Measurements from ENCODE around the gene EFEMP2. TPM values are rescaled to one million over a fixed set of nuclear protein-coding genes. Genes with fewer than 3 reads are reported as not detected.

Gene EFEMP2
- total and polyA plus RNA-seq, 2 experiments from 2014 or later, result 7.4 to 9.4 TPM

GRCh38 chr11:65856689-65857499, 15.7 kb downstream of the EFEMP2 start:
- ATAC-seq (peak; percentile 4), DNase-seq (ENCODE audit: low spot score) (peak; percentile 85)
- H3K9me3 Mint-ChIP-seq, result peaks cover 8% of the 10 kb centered on the region; the same call in 2 of the 3 replicates
- H4K20me1 ChIP-seq (replicated peaks; ENCODE audit: insufficient read depth), result peaks cover 33% of the 10 kb centered on the region
- peak overlapping the region; percentile 93 for H3K4me3 ChIP-seq
- H3K9me2 ChIP-seq (ENCODE audit: insufficient read depth), result no peaks in the 10 kb centered on the region
- no peaks in the 10 kb centered on the region for H3K27me3 ChIP-seq (ENCODE audit: insufficient read depth)
- H3K4me2 ChIP-seq, result peak overlapping the region; percentile 95
- H3K27me3 Mint-ChIP-seq (ENCODE audit: insufficient read depth, low read depth, poor library complexity), result peaks cover 47% of the 10 kb centered on the region
- H3K27ac ChIP-seq (ENCODE audit: low read depth), result peak overlapping the region; percentile 74; the same call in 1 of the 2 replicates
- peaks cover 28% of the 10 kb centered on the region for H3K36me3 ChIP-seq (ENCODE audit: insufficient read depth)
- TF ChIP-seq NANOG (IDR thresholded peaks at IDR 0.05; ENCODE audit: borderline replicate concordance) (no peak), POLR2AphosphoS5 (IDR thresholded peaks at IDR 0.05; ENCODE audit: low read depth) (peak; percentile 54), ETS1 (IDR thresholded peaks at IDR 0.05) (peak; percentile 49; the same call in 1 of the 2 replicates)
- TF ChIP-seq, protein P1, sequence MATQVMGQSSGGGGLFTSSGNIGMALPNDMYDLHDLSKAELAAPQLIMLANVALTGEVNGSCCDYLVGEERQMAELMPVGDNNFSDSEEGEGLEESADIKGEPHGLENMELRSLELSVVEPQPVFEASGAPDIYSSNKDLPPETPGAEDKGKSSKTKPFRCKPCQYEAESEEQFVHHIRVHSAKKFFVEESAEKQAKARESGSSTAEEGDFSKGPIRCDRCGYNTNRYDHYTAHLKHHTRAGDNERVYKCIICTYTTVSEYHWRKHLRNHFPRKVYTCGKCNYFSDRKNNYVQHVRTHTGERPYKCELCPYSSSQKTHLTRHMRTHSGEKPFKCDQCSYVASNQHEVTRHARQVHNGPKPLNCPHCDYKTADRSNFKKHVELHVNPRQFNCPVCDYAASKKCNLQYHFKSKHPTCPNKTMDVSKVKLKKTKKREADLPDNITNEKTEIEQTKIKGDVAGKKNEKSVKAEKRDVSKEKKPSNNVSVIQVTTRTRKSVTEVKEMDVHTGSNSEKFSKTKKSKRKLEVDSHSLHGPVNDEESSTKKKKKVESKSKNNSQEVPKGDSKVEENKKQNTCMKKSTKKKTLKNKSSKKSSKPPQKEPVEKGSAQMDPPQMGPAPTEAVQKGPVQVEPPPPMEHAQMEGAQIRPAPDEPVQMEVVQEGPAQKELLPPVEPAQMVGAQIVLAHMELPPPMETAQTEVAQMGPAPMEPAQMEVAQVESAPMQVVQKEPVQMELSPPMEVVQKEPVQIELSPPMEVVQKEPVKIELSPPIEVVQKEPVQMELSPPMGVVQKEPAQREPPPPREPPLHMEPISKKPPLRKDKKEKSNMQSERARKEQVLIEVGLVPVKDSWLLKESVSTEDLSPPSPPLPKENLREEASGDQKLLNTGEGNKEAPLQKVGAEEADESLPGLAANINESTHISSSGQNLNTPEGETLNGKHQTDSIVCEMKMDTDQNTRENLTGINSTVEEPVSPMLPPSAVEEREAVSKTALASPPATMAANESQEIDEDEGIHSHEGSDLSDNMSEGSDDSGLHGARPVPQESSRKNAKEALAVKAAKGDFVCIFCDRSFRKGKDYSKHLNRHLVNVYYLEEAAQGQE (IDR thresholded peaks at IDR 0.05; ENCODE audit: unreplicated experiment), result no peak
- H3K4me1 Mint-ChIP-seq, result peaks cover 29% of the 10 kb centered on the region
- peak overlapping the region; percentile 80 for H3K27ac Mint-ChIP-seq
- H3F3A ChIP-seq (replicated peaks; ENCODE audit: low read depth), result peaks cover 66% of the 10 kb centered on the region
- peaks cover 50% of the 10 kb centered on the region for H3K79me2 ChIP-seq (replicated peaks; ENCODE audit: insufficient read depth)
- no peak overlapping the region for H2AFZ ChIP-seq
- H3K4me3 Mint-ChIP-seq, result peak overlapping the region; percentile 90
- peaks cover 11% of the 10 kb centered on the region for H3K4me1 ChIP-seq (ENCODE audit: insufficient read depth)
- H3K36me3 Mint-ChIP-seq (ENCODE audit: low read depth), result peaks cover 58% of the 10 kb centered on the region

DNA sequence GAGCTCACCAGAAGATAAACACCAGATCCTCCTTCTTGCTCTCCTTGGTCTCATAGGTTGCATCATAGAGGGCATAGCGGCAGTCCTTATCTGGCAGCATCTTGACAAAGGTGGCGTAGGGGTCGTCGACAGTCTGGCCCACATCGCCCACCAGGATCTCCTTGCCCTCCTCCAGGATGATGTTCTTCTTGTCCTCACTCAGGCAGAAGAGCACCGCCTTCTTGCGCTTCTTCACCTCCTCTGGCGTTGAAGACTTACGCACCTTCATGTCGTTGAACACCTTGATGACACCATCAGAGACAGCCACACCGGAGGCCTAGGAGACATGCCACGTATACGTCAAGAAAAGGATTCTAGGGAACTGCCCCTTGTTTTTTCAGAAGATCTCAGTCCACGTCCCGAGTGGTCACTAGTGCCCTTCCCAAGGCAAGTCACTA, 16.7 kb downstream of the EFEMP2 start:
- peaks cover 33% of the 10 kb centered on the region for H4K20me1 ChIP-seq (replicated peaks; ENCODE audit: insufficient read depth)
- peaks cover 53% of the 10 kb centered on the region for H3K27me3 Mint-ChIP-seq (ENCODE audit: insufficient read depth, low read depth, poor library complexity)
- H3K4me3 Mint-ChIP-seq, result peak overlapping the region; percentile 90
- TF ChIP-seq ZNF114 (CRISPR knock-in tag; IDR thresholded peaks at IDR 0.05), result no peak
- no peak for TF ChIP-seq JUNB (IDR thresholded peaks at IDR 0.05; ENCODE audit: unreplicated experiment)
- no peak for TF ChIP-seq EZH2 (IDR thresholded peaks at IDR 0.05; ENCODE audit: low read depth, unreplicated experiment)
- TF ChIP-seq POLR2AphosphoS5 (IDR thresholded peaks at IDR 0.05; ENCODE audit: low read depth), result no peak
- TF ChIP-seq EZH2phosphoT487 (IDR thresholded peaks at IDR 0.05; ENCODE audit: unreplicated experiment), result no peak
- TF ChIP-seq STAT1 (IDR thresholded peaks at IDR 0.05; ENCODE audit: unreplicated experiment), result no peak
- no peak for TF ChIP-seq ZNF462 (CRISPR knock-in tag; IDR thresholded peaks at IDR 0.05)

More for the DNA sequence above, 16.7 kb downstream of the EFEMP2 start:
- peak overlapping the region; percentile 93 for H3K4me3 ChIP-seq
- peak overlapping the region; percentile 80 for H3K27ac Mint-ChIP-seq
- no peak overlapping the region for H2AFZ ChIP-seq
- H3K4me2 ChIP-seq, result peak overlapping the region; percentile 95
- no peaks in the 10 kb centered on the region for H3K27me3 ChIP-seq (ENCODE audit: insufficient read depth)
- ATAC-seq (no peak), DNase-seq (ENCODE audit: low spot score) (no peak)
- peaks cover 16% of the 10 kb centered on the region for H3K9me3 Mint-ChIP-seq
- H3K4me1 ChIP-seq (ENCODE audit: insufficient read depth), result peaks cover 3% of the 10 kb centered on the region; the same call in 1 of the 2 replicates
- 0 out of 2 replicates have a peak overlapping the region, but pooled peaks have one; percentile 74 for H3K27ac ChIP-seq (ENCODE audit: low read depth)
- H3F3A ChIP-seq (replicated peaks; ENCODE audit: low read depth), result peaks cover 62% of the 10 kb centered on the region
- peaks cover 41% of the 10 kb centered on the region for H3K79me2 ChIP-seq (replicated peaks; ENCODE audit: insufficient read depth)
- H3K36me3 ChIP-seq (ENCODE audit: insufficient read depth), result peaks cover 28% of the 10 kb centered on the region
- no peaks in the 10 kb centered on the region for H3K9me2 ChIP-seq (ENCODE audit: insufficient read depth)
- peaks cover 25% of the 10 kb centered on the region for H3K4me1 Mint-ChIP-seq
- H3K36me3 Mint-ChIP-seq (ENCODE audit: low read depth), result peaks cover 59% of the 10 kb centered on the region

Data from GM23338 (cell line).